K562 (cell line): ENCODE results near the gene UCP3.

ENCODE experiments used
- CBX1 ChIP-seq: sonication (generic); IDR thresholded peaks from 2 replicates; pipeline ENCODE4 v1.6.1; 2016; ENCODE audit warnings: antibody characterized with exemption, low read depth, mild to moderate bottlenecking
- CTCF ChIP-seq, 3 experiments: IDR thresholded peaks in 2 of 3; conservative IDR thresholded peaks in 1 of 3; 2 replicates each; pipeline ENCODE4 v1.5.1; 2011 to 2012; ENCODE audit warnings: low read length in 3 of 3, mild to moderate bottlenecking in 3 of 3, control low read depth in 2 of 3, improper control_type of control experiment in 1 of 3, inconsistent platforms in 1 of 3, low read depth in 1 of 3, mixed read lengths in 1 of 3, moderate library complexity in 1 of 3; ENCODE audit not compliant: insufficient read depth in 2 of 3
- EP300 ChIP-seq: IDR thresholded peaks from 2 replicates; pipeline ENCODE4 v1.6.1; 2012; ENCODE audit warnings: low read length, improper control_type of control experiment
- FOXK2 ChIP-seq, 2 experiments: fragments of 450-650 bp; IDR thresholded peaks in 1 of 2; conservative IDR thresholded peaks in 1 of 2; 2 replicates each; pipeline ENCODE4 v1.6.1; 2016; ENCODE audit warnings: low read depth in 2 of 2, mild to moderate bottlenecking in 1 of 2
- HMBOX1 ChIP-seq: sonication (generic); IDR thresholded peaks from 2 replicates; pipeline ENCODE4 v1.6.1; 2016
- LARP7 ChIP-seq: fragments of 450-650 bp; IDR thresholded peaks from 2 replicates; pipeline ENCODE4 v1.6.1; 2016
- MECOM ChIP-seq: fragments of 250-450 bp; sonication (Bioruptor Pico); IDR thresholded peaks from 2 replicates; pipeline ENCODE4 v1.8.0; 2022; ENCODE audit warnings: inconsistent platforms
- SPI1 ChIP-seq: IDR thresholded peaks from 2 replicates; pipeline ENCODE4 v1.6.1; 2011; ENCODE audit warnings: low read depth, low read length, control low read depth, borderline replicate concordance

- TF ChIP-seq SPI1 (no peak), MECOM (no peak), EP300 (no peak), CTCF (IDR thresholded peaks at IDR 0.05 in 2 of 3, conservative IDR thresholded peaks at IDR 0.05 in 1 of 3; ENCODE audit: insufficient read depth in 2 of 3, low read depth in 1 of 3, low read length in 3 of 3) (no peak), HMBOX1 (no peak), LARP7 (no peak), CBX1 (no peak), FOXK2 (conservative IDR thresholded peaks at IDR 0.05 in 1 of 2, IDR thresholded peaks at IDR 0.05 in 1 of 2; ENCODE audit: low read depth in 2 of 2) (no peak)
Measured at GRCh38 chr11:73961321-73961720, 47.6 kb downstream of the UCP3 start.
